Measurements from ENCODE around the gene MPV17L2. TPM values are rescaled to one million over a fixed set of nuclear protein-coding genes. Genes with fewer than 3 reads are reported as not detected.

Gene MPV17L2
- total and polyA plus RNA-seq, 12 donors = 10.3 to 47.4 (median 24.2) TPM

GRCh38 chr19:18150776-18151624 is 42.0 kb upstream of the MPV17L2 start:
- peak in 3 of 7 donors; percentile 41 to 43 (median 42) for DNase-seq
- 79 to 86% (median 83%) methylated on average over 8 to 18 of the region's 18 CpGs for WGBS, 4 donors

GRCh38 chr19:18152442-18152816 is 40.6 kb upstream of the MPV17L2 start:
- no peaks in the 10 kb centered on the region for H3K9me3 ChIP-seq (replicated peaks in 1 of 3)
- DNase-seq = peak; percentile 95 to 99 (median 98)
- TF ChIP-seq CTCF (IDR thresholded peaks at IDR 0.05) (peak; percentile 20 to 79 (median 60)), POLR2A (IDR thresholded peaks at IDR 0.05) (no peak)
- no peaks in the 10 kb centered on the region for H3K27me3 ChIP-seq
- H3K27ac ChIP-seq = peak overlapping the region; percentile 84 to 97 (median 95)
- peaks cover 25 to 48% of the 10 kb centered on the region in 2 donors for H3K4me1 ChIP-seq (replicated peaks in 1 of 2)
- H3K4me3 ChIP-seq = peak overlapping the region in 3 of 4 donors; percentile 36 to 84 (median 51)
- 0 to 2% (median 0%) methylated on average over 6 to 22 of the region's 22 CpGs for WGBS, 4 donors
- intact Hi-C loops (cut with DNase I) = loop anchor here in 1 of 2 donors (5.0 kb wide), 1 partner anchor 35 kb away; no protein-coding TSS in a partner anchor
- peaks cover 0 to 6% of the 10 kb centered on the region in 2 donors for H3K36me3 ChIP-seq (replicated peaks in 1 of 2)

More at GRCh38 chr19:18150776-18151624, 42.0 kb upstream of the MPV17L2 start:
- H3K4me3 ChIP-seq = no peak overlapping the region
- peaks cover 14 to 33% of the 10 kb centered on the region in 2 donors for H3K4me1 ChIP-seq (replicated peaks in 1 of 2)
- intact Hi-C loops (cut with DNase I) = loop anchor here in 1 of 2 donors (5.0 kb wide), 1 partner anchor 34 kb away; no protein-coding TSS in a partner anchor
- H3K27ac ChIP-seq = peak overlapping the region in 3 of 5 donors; percentile 84 to 97 (median 94)
- no peak for TF ChIP-seq POLR2A (IDR thresholded peaks at IDR 0.05)
- TF ChIP-seq CTCF (IDR thresholded peaks at IDR 0.05) = no peak
- no peaks in the 10 kb centered on the region for H3K9me3 ChIP-seq (replicated peaks in 1 of 3)
- H3K36me3 ChIP-seq (replicated peaks in 1 of 2) = peaks cover 0 to 13% of the 10 kb centered on the region in 2 donors
- H3K27me3 ChIP-seq = no peaks in the 10 kb centered on the region

GRCh38 chr19:18152817-18153555 is 40.0 kb upstream of the MPV17L2 start, which contains the start of gene PIK3R2:
Gene PIK3R2, plus strand, starts transcription at chr19:18153163. Its CDS starts 2,717 bp downstream, at chr19:18155880.
- TF ChIP-seq POLR2A (IDR thresholded peaks at IDR 0.05) (peak; percentile 32 to 81), CTCF (IDR thresholded peaks at IDR 0.05) (no peak)
- Histone ChIP-seq H3K4me3 (peak within 1 kb of the TSS; percentile 33 to 84 (median 62)), H3K4me1 (replicated peaks in 1 of 2) (peaks cover 30 to 53% of the 10 kb centered on the region in 2 donors), H3K36me3 (replicated peaks in 1 of 2) (peaks cover 0 to 6% of the 10 kb centered on the region in 2 donors), H3K9me3 (replicated peaks in 1 of 3) (no peaks in the 10 kb centered on the region), H3K27ac (peak within 1 kb of the TSS; percentile 84 to 97 (median 95)), H3K27me3 (no peaks in the 10 kb centered on the region)
- 0 to 1% (median 1%) methylated on average over 31 to 86 of the region's 86 CpGs for WGBS, 4 donors
- peak; percentile 99 to 100 (median 100) for DNase-seq
- intact Hi-C loops (cut with DNase I) = loop anchor here in 1 of 2 donors (5.0 kb wide), 1 partner anchor 36 kb away; no protein-coding TSS in a partner anchor

Measured in adrenal gland (tissue), 12 donors.